Heart right ventricle (tissue), 16 donors: ENCODE data around the gene PPA2. TPM values are rescaled to one million over a fixed set of nuclear protein-coding genes. Genes with fewer than 3 reads are reported as not detected.
A peak's percentile ranks its signal among the peaks of the same experiment; 100 is the strongest.

ENCODE experiments used
- ATAC-seq, 8 donors: fragments of 200-7000 bp; cut with Tn5 transposase; one replicate each; pipeline ENCODE4 v1.9.1; 2020; ENCODE audit warnings: mild to moderate bottlenecking in 8 of 8, moderate library complexity in 8 of 8, moderate number of reproducible peaks in 1 of 8
- DNase-seq, 2 donors: peaks; one replicate each; pipeline ENCODE4 v3.0.0-alpha.2; 2020
- H3K27ac ChIP-seq, 10 donors: fragments of 200-600 bp; sonication (generic) in 2 of 10; one replicate each; pipeline versions ENCODE4 v1.5.0 to v1.8.0; 2020 to 2022; ENCODE audit warnings: mild to moderate bottlenecking in 3 of 10
- H3K27me3 ChIP-seq, 7 donors: fragments of 200-600 bp; one replicate each; pipeline ENCODE4 v1.8.0; 2021 to 2022; ENCODE audit warnings: mild to moderate bottlenecking in 2 of 7
- H3K36me3 ChIP-seq, 9 donors: fragments of 200-600 bp; sonication (generic) in 1 of 9; one replicate each; pipeline versions ENCODE4 v1.5.0 to v1.8.0; 2020 to 2022; ENCODE audit warnings: mild to moderate bottlenecking in 2 of 9
- H3K4me1 ChIP-seq, 9 donors: fragments of 200-600 bp; sonication (generic) in 1 of 9; one replicate each; pipeline versions ENCODE4 v1.5.0 to v1.8.0; 2020 to 2022; ENCODE audit warnings: mild to moderate bottlenecking in 4 of 9
- H3K4me3 ChIP-seq, 10 donors: fragments of 200-600 bp; sonication (generic) in 2 of 10; one replicate each; pipeline versions ENCODE4 v1.5.0 to v1.8.0; 2020 to 2022; ENCODE audit warnings: mild to moderate bottlenecking in 7 of 10, moderate library complexity in 2 of 10
- H3K9me3 ChIP-seq, 11 donors: fragments of 200-600 bp in 10 of 11; sonication (generic) in 2 of 11; one replicate each; pipeline versions ENCODE4 v1.5.0 to v1.8.0; 2013 to 2022; ENCODE audit warnings: mild to moderate bottlenecking in 2 of 11, control low read depth in 1 of 11, moderate library complexity in 1 of 11
- WGBS, 2 donors: extraction: QIAGEN DNeasy Blood & Tissue Kit; methylation state at CpG; one replicate each; pipeline ENCODE4 v1.1.7; 2013; ENCODE audit warnings: inconsistent platforms in 1 of 2; 5-methylcytosine and 5-hydroxymethylcytosine counted together
- intact Hi-C, 10 donors: fragments of 100-400 bp; cut with DNase I; formaldehyde crosslinking; loops; one replicate each; pipeline versions ENCODE4 v1.11.1 to v1.14.2; 2022
- polyA plus RNA-seq, 2 donors: library from polyadenylated mRNA; stranded (reverse); fragments of 200-250 nt; gene quantifications; one replicate each; pipeline ENCODE4 v1.2.3, GENCODE V29; 2013
- total RNA-seq, 10 donors: library from RNA; stranded (reverse); fragmentation: NEBNext Ultra II Directional in 3 of 10; extraction: Animal tissue kit (Norgen Biotek cat#: 25700) in 3 of 10; gene quantifications; one replicate each; pipeline versions ENCODE4 v1.2.1 to v1.2.4, GENCODE V29; 2021 to 2023
- TF ChIP-seq, protein P1 (sequence below), 9 donors: fragments of 200-600 bp; sonication (generic) in 2 of 9; IDR thresholded peaks; one replicate each; pipeline versions ENCODE4 v1.5.0 to v1.8.0; 2021 to 2022; ENCODE audit warnings: antibody characterized with exemption in 9 of 9, mild to moderate bottlenecking in 5 of 9, moderate library complexity in 1 of 9
- donor health status: Arrhythmogenic right ventricular cardiomyopathy.
- donor health status: ischemic (EF 13 %, LVEDD 7.1; RV severe dilation, severe dysfunction).
- donor health status: healthy with polysubstance abuse.
- donor health status: DM: no; HTN: yes; CAD: no.
- donor health status: DM: no; HTN: no; CAD: no.
- donor health status: ischemic (EF 25% LVEDD 6.9; RV normal size, moderate dysfunction).
- donor health status: ischemic (EF 25% LVEDD 5.7; RV mildly dilated, moderate dysfunction).
- donor health status: healthy.
- donor health status: DM: yes; HTN: yes; CAD: no.
- donor health status: Ischemic cardiomyopathy.
- donor health status: ischemic (EF 35%, LVEDD 5.7; RV mildly dilated, moderate dysfunction).
- donor health status: nonischemic (EF 11% LVEDD 7.7; RV severe dilation, severe dysfunction).
- donor health status: DM: yes; HTN: yes; CAD: no.
- donor health status: PGD.
- donor health status: ischemic (EF 29% LVEDD 5.4; RV normal size, mild dysfunction).
- donor health status: nonischemic (EF 23%, LVEDD 6.1; RV moderate dilation, normal function).

Gene PPA2
- total and polyA plus RNA-seq, 12 donors: 55.2 to 105 (median 91.6) TPM

DNA sequence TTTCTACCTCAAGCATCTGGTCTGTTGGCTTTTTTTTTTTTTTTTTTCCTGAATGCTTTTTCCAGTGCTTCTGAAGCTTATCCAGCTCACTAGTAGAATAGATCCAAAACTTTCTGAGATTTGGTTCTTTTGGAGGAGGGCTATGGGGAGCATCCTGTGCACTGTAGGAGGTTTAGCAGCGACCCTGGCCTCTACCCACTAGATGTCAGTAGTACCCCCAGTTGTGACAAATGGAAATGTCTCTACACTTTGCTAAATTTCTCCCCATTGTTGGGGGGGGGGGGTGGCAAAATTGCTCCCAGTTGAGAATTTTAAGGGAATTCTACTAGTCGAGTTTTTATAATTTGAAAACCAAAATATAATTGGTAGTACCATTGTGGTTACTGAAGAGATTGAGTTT is 23.0 kb upstream of the PPA2 start:
- intact Hi-C loops: no loop called here
- peaks cover 0 to 8% (median 0%) of the 10 kb centered on the region in 11 donors for H3K9me3 ChIP-seq

GRCh38 chr4:105495667-105496066 is 21.8 kb upstream of the PPA2 start:
- H3K27ac ChIP-seq: no peak overlapping the region
- TF ChIP-seq, protein P1, sequence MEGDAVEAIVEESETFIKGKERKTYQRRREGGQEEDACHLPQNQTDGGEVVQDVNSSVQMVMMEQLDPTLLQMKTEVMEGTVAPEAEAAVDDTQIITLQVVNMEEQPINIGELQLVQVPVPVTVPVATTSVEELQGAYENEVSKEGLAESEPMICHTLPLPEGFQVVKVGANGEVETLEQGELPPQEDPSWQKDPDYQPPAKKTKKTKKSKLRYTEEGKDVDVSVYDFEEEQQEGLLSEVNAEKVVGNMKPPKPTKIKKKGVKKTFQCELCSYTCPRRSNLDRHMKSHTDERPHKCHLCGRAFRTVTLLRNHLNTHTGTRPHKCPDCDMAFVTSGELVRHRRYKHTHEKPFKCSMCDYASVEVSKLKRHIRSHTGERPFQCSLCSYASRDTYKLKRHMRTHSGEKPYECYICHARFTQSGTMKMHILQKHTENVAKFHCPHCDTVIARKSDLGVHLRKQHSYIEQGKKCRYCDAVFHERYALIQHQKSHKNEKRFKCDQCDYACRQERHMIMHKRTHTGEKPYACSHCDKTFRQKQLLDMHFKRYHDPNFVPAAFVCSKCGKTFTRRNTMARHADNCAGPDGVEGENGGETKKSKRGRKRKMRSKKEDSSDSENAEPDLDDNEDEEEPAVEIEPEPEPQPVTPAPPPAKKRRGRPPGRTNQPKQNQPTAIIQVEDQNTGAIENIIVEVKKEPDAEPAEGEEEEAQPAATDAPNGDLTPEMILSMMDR (IDR thresholded peaks at IDR 0.05): no peak
- peaks cover 0 to 8% (median 0%) of the 10 kb centered on the region in 11 donors for H3K9me3 ChIP-seq
- no peaks in the 10 kb centered on the region for H3K4me1 ChIP-seq
- intact Hi-C loops: no loop called here
- no peaks in the 10 kb centered on the region for H3K36me3 ChIP-seq
- peaks cover 0 to 4% (median 0%) of the 10 kb centered on the region in 7 donors for H3K27me3 ChIP-seq
- ATAC-seq (no peak), DNase-seq (no peak)
- WGBS, 2 donors: 61 to 66% methylated on average over 3 of the region's 3 CpGs
- no peak overlapping the region for H3K4me3 ChIP-seq

More for the DNA sequence above, 23.0 kb upstream of the PPA2 start:
- DNase-seq: no peak
- WGBS, 2 donors: 25 to 28% methylated on average over 2 of the region's 2 CpGs
- Histone ChIP-seq H3K4me1 (no peaks in the 10 kb centered on the region), H3K36me3 (no peaks in the 10 kb centered on the region), H3K4me3 (no peak overlapping the region), H3K27ac (no peak overlapping the region), H3K27me3 (peaks cover 0 to 4% (median 0%) of the 10 kb centered on the region in 7 donors)
- no peak for ATAC-seq
- TF ChIP-seq, protein P1 (IDR thresholded peaks at IDR 0.05): peak in 5 of 9 donors; percentile 9 to 30 (median 17)

- peaks cover 0 to 4% (median 0%) of the 10 kb centered on the region in 7 donors for H3K27me3 ChIP-seq
- WGBS, 2 donors: 55 to 61% methylated on average over 1 of the region's 1 CpG
- no peak for ATAC-seq
These were observed 16.7 kb upstream of the PPA2 start for GRCh38 chr4:105490523-105490922.

DNA sequence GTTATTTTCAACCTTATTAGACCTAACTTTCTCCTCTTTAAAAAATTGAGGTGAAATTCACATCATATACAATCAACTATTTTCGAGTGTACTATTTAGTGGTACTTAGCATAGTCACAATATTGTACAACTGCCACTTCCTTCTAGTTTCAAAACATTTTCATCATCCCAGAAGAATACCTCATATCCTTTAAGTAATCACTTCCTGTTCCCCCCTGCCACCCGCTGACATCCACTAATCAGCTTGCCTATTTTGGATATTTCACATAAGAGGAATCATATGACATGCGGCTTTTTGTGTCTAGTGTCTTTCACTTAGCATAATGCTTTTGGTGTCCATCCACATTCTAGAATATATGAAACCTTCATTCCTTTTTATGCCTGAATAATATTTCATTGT is 10.0 kb upstream of the PPA2 start:
- no peaks in the 10 kb centered on the region for H3K36me3 ChIP-seq
- peaks cover 0 to 4% (median 0%) of the 10 kb centered on the region in 7 donors for H3K27me3 ChIP-seq
- DNase-seq (no peak), ATAC-seq (no peak)
- no peaks in the 10 kb centered on the region for H3K9me3 ChIP-seq
- 76 to 88% methylated on average over 3 of the region's 3 CpGs for WGBS, 2 donors
- TF ChIP-seq, protein P1 (IDR thresholded peaks at IDR 0.05): no peak
- no peak overlapping the region for H3K4me3 ChIP-seq
- no peak overlapping the region for H3K27ac ChIP-seq
- no peaks in the 10 kb centered on the region for H3K4me1 ChIP-seq
- intact Hi-C loops: no loop called here

More at GRCh38 chr4:105490523-105490922, 16.7 kb upstream of the PPA2 start:
- H3K9me3 ChIP-seq: peaks cover 0 to 8% (median 0%) of the 10 kb centered on the region in 11 donors
- TF ChIP-seq, protein P1 (IDR thresholded peaks at IDR 0.05): no peak
- H3K27ac ChIP-seq: no peak overlapping the region
- intact Hi-C loops: no loop called here
- H3K36me3 ChIP-seq: no peaks in the 10 kb centered on the region
- DNase-seq: no peak
- H3K4me3 ChIP-seq: no peak overlapping the region
- H3K4me1 ChIP-seq: no peaks in the 10 kb centered on the region
